HepG2 (cell line): Measurements from ENCODE around the gene ALDH2. TPM values are rescaled to one million over a fixed set of nuclear protein-coding genes. Genes with fewer than 3 reads are reported as not detected.
A peak's percentile ranks its signal among the peaks of the same experiment; 100 is the strongest.

Experiments
- ATF5 ChIP-seq: sonication (generic); formaldehyde crosslinking; IDR thresholded peaks from 2 replicates; pipeline ENCODE4 v1.4.0; 2020; ENCODE audit warnings: mild to moderate bottlenecking, low read depth, missing genetic modification reagents
- BORCS8-MEF2B ChIP-seq: sonication (generic); formaldehyde crosslinking; IDR thresholded peaks from 2 replicates; pipeline ENCODE4 v1.8.0; 2022; ENCODE audit warnings: mild to moderate bottlenecking, missing genetic modification reagents
- CEBPB ChIP-seq: IDR thresholded peaks from 2 replicates; pipeline ENCODE4 v1.6.1; 2011; ENCODE audit warnings: low read depth, low read length, improper control_type of control experiment, borderline replicate concordance
- ELK4 ChIP-seq: sonication (generic); formaldehyde crosslinking; IDR thresholded peaks from 2 replicates; pipeline ENCODE4 v1.9.0; 2021; ENCODE audit warnings: missing genetic modification reagents, borderline replicate concordance
- HNF1B ChIP-seq: sonication (generic); formaldehyde crosslinking; IDR thresholded peaks from 2 replicates; pipeline ENCODE4 v1.5.1; 2020; ENCODE audit warnings: mild to moderate bottlenecking, moderate library complexity, missing genetic modification reagents
- JUND ChIP-seq: sonication (generic); formaldehyde crosslinking; IDR thresholded peaks from 2 replicates; pipeline ENCODE4 v1.8.0; 2022; ENCODE audit warnings: mild to moderate bottlenecking, missing genetic modification reagents
- NFIB ChIP-seq: sonication (generic); formaldehyde crosslinking; IDR thresholded peaks from 2 replicates; pipeline ENCODE4 v1.9.0; 2021; ENCODE audit warnings: missing genetic modification reagents, mild to moderate bottlenecking, borderline replicate concordance
- PCBP2 ChIP-seq: fragments of 200-400 bp; formaldehyde crosslinking; optimal IDR thresholded peaks from 2 replicates; pipeline ENCODE3; 2018; ENCODE audit warnings: low read length, low read depth; ENCODE audit not compliant: poor library complexity, severe bottlenecking
- RAD51 ChIP-seq: fragments of 450-650 bp; IDR thresholded peaks from 2 replicates; pipeline ENCODE4 v1.6.1; 2016; ENCODE audit warnings: borderline replicate concordance
- SMARCC2 ChIP-seq: fragments of 450-650 bp; IDR thresholded peaks from 2 replicates; pipeline ENCODE4 v1.6.1; 2017; ENCODE audit warnings: antibody characterized with exemption, mild to moderate bottlenecking
- TEF ChIP-seq: sonication (generic); formaldehyde crosslinking; IDR thresholded peaks from 2 replicates; pipeline ENCODE4 v1.5.0; 2020; ENCODE audit warnings: missing genetic modification reagents
- U2AF1 ChIP-seq: fragments of 200-400 bp; formaldehyde crosslinking; optimal IDR thresholded peaks from 2 replicates; pipeline ENCODE3; 2017; ENCODE audit warnings: mild to moderate bottlenecking, low read depth, low read length
- YEATS4 ChIP-seq: sonication (generic); formaldehyde crosslinking; IDR thresholded peaks from 2 replicates; pipeline ENCODE4 v1.4.0; 2020; ENCODE audit warnings: missing genetic modification reagents, borderline replicate concordance
- ZEB1 ChIP-seq: IDR thresholded peaks from 2 replicates; pipeline ENCODE4 v1.6.1; 2012; ENCODE audit warnings: mild to moderate bottlenecking, low read depth, inconsistent platforms; ENCODE audit not compliant: insufficient replicate concordance
- ZNF101 ChIP-seq: sonication (generic); formaldehyde crosslinking; IDR thresholded peaks from 2 replicates; pipeline ENCODE4 v1.4.0; 2020; ENCODE audit warnings: mild to moderate bottlenecking, low read depth, missing genetic modification reagents, borderline replicate concordance
- ZNF256 ChIP-seq: sonication (generic); formaldehyde crosslinking; conservative IDR thresholded peaks from 2 replicates; pipeline ENCODE4 v1.4.0; 2020; ENCODE audit warnings: missing genetic modification reagents
- ZNF441 ChIP-seq: sonication (generic); formaldehyde crosslinking; IDR thresholded peaks from 2 replicates; pipeline ENCODE4 v1.7.0; 2021; ENCODE audit warnings: missing genetic modification reagents, borderline replicate concordance
- ZNF652 ChIP-seq: IDR thresholded peaks from 2 replicates; pipeline ENCODE4 v1.6.1; 2016; ENCODE audit warnings: low read depth, borderline replicate concordance
- ZNF788 ChIP-seq: sonication (generic); formaldehyde crosslinking; IDR thresholded peaks from 2 replicates; pipeline ENCODE4 v1.5.0; 2020; ENCODE audit warnings: mild to moderate bottlenecking, missing genetic modification reagents, borderline replicate concordance
- ZNF816 ChIP-seq: sonication (generic); formaldehyde crosslinking; IDR thresholded peaks from 2 replicates; pipeline ENCODE4 v1.8.0; 2022; ENCODE audit warnings: missing genetic modification reagents, mild to moderate bottlenecking, borderline replicate concordance
- polyA plus RNA-seq, 8 experiments: library from polyadenylated mRNA; depleted of rRNA in 3 of 8; stranded (reverse) in 7 of 8; unstranded in 1 of 8; fragments of >200 nt; fragmentation: Illumina TruSeq in 4 of 8; extraction: Trizol in 4 of 8; gene quantifications; 2 replicates each; pipeline versions ENCODE4 v1.2.1 to v1.2.3, GENCODE V29; 2011 to 2016; ENCODE audit warnings: low read depth in 4 of 8, missing spikeins in 1 of 8, mixed read lengths in 1 of 8; ENCODE audit not compliant: insufficient read depth in 1 of 8
- total RNA-seq, 5 experiments: library from RNA; depleted of rRNA; stranded (reverse); fragments of >200 nt; fragmentation: Illumina TruSeq; extraction: Trizol; gene quantifications; 2 replicates each; pipeline ENCODE4 v1.2.3, GENCODE V29; 2016; ENCODE audit warnings: low read depth in 1 of 5
- TF ChIP-seq, protein P1 (sequence below): sonication (generic); formaldehyde crosslinking; IDR thresholded peaks from 2 replicates; pipeline ENCODE4 v1.4.0; 2020; ENCODE audit warnings: missing genetic modification reagents

Gene ALDH2
- total and polyA plus RNA-seq, 2 of the 13 experiments (the other 11 are each of a cell fraction or from before 2014, with no cell fraction given): 78.8 to 103 TPM

DNA sequence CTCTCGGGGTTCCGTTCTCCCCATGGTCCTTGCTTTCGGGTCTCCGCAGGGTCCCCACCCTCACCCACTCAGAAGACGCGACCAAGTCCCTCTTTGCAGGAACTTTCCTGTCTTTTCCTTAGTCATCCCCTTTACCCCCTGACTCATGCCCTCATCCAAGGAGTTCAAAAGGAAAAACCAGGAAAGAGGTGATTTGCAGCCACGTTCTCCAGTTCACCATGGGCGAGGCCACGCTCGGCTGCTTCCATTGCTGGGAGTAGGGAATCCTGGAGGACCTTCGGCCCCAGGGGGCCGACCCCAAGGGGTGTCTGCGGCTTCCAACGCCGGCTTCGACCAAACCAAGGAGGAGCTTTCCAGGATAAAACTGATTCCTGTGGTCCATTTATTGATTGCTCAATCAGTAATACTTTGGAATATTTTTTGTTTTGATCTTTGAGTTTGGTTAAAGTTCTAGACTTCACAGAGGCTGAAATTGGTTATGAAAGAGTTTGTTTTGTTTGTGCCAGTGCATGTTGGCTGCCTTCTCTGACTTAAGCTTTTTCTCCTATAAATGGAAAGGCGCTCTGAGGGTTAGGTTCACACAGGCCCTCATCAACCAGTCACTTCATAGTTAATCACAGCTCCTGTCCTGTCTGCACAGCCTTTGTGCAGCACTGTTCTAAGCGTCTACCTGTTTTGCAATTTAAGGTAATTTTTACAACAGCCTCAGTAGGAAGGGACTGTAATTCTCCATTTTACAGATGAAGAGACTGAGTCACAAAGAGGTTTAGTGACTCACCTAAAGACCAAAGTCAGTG is 827 bp downstream of the ALDH2 start (continued):
- TF ChIP-seq, protein P1, sequence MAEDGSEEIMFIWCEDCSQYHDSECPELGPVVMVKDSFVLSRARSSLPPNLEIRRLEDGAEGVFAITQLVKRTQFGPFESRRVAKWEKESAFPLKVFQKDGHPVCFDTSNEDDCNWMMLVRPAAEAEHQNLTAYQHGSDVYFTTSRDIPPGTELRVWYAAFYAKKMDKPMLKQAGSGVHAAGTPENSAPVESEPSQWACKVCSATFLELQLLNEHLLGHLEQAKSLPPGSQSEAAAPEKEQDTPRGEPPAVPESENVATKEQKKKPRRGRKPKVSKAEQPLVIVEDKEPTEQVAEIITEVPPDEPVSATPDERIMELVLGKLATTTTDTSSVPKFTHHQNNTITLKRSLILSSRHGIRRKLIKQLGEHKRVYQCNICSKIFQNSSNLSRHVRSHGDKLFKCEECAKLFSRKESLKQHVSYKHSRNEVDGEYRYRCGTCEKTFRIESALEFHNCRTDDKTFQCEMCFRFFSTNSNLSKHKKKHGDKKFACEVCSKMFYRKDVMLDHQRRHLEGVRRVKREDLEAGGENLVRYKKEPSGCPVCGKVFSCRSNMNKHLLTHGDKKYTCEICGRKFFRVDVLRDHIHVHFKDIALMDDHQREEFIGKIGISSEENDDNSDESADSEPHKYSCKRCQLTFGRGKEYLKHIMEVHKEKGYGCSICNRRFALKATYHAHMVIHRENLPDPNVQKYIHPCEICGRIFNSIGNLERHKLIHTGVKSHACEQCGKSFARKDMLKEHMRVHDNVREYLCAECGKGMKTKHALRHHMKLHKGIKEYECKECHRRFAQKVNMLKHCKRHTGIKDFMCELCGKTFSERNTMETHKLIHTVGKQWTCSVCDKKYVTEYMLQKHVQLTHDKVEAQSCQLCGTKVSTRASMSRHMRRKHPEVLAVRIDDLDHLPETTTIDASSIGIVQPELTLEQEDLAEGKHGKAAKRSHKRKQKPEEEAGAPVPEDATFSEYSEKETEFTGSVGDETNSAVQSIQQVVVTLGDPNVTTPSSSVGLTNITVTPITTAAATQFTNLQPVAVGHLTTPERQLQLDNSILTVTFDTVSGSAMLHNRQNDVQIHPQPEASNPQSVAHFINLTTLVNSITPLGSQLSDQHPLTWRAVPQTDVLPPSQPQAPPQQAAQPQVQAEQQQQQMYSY (CRISPR knock-in tag): 0 out of 2 replicates have a peak, but pooled peaks have one; percentile 26
- TF ChIP-seq ZNF256 (CRISPR knock-in tag) (no peak), JUND (CRISPR knock-in tag) (no peak), ZNF788 (0 out of 2 replicates have a peak, but pooled peaks have one; percentile 16), HNF1B (CRISPR knock-in tag) (peak; percentile 54; the same call in 1 of the 2 replicates), ZNF441 (CRISPR knock-in tag) (no peak), NFIB (CRISPR knock-in tag) (no peak), ELK4 (CRISPR knock-in tag) (no peak), SMARCC2 (no peak), ZNF816 (CRISPR knock-in tag) (0 out of 2 replicates have a peak, but pooled peaks have one; percentile 8), ZNF652 (CRISPR knock-in tag) (peak; percentile 69; the same call in 1 of the 2 replicates), ZEB1 (no peak), CEBPB (peak; percentile 37; the same call in 1 of the 2 replicates), U2AF1 (no peak), PCBP2 (no peak), TEF (CRISPR knock-in tag) (0 out of 2 replicates have a peak, but pooled peaks have one; percentile 20), BORCS8-MEF2B (CRISPR knock-in tag) (0 out of 2 replicates have a peak, but pooled peaks have one; percentile 3), ZNF101 (CRISPR knock-in tag) (no peak), YEATS4 (no peak), ATF5 (no peak), RAD51 (no peak)
